IgD-negative memory B cell (primary cell): ENCODE data around the gene CHAC1. TPM values are rescaled to one million over a fixed set of nuclear protein-coding genes. Genes with fewer than 3 reads are reported as not detected.

Experiments used
- H3K27ac Mint-ChIP-seq, 3 donors: one replicate each; pipeline ENCODE4 v1.8.0; 2020 to 2022; ENCODE audit warnings: mild to moderate bottlenecking in 3 of 3, mixed read lengths in 3 of 3, moderate library complexity in 1 of 3
- H3K27me3 Mint-ChIP-seq: one replicate; pipeline ENCODE4 v1.8.0; 2021; ENCODE audit warnings: mixed read lengths
- H3K36me3 Mint-ChIP-seq: one replicate; pipeline ENCODE4 v1.8.0; 2020; ENCODE audit warnings: mild to moderate bottlenecking, mixed read lengths
- H3K4me1 Mint-ChIP-seq, 3 donors: one replicate each; pipeline ENCODE4 v1.8.0; 2020 to 2022; ENCODE audit warnings: mixed read lengths in 3 of 3, mild to moderate bottlenecking in 1 of 3
- H3K4me3 Mint-ChIP-seq, 4 donors: one replicate each; pipeline ENCODE4 v1.8.0; 2020 to 2022; ENCODE audit warnings: mild to moderate bottlenecking in 4 of 4, mixed read lengths in 4 of 4, moderate library complexity in 3 of 4
- H3K9me3 Mint-ChIP-seq, 3 donors: one replicate each; pipeline ENCODE4 v1.8.0; 2020 to 2021; ENCODE audit warnings: mixed read lengths in 3 of 3, mild to moderate bottlenecking in 1 of 3
- polyA plus RNA-seq: library from polyadenylated mRNA; unstranded; fragments of 300-500 nt; fragmentation: Illumina TruSeq; gene quantifications from one replicate; pipeline ENCODE4 v1.2.3, GENCODE V29; 2021

The CHAC1 gene
- polyA plus RNA-seq, 1 donor from 2014 or later = 0.84 TPM

DNA sequence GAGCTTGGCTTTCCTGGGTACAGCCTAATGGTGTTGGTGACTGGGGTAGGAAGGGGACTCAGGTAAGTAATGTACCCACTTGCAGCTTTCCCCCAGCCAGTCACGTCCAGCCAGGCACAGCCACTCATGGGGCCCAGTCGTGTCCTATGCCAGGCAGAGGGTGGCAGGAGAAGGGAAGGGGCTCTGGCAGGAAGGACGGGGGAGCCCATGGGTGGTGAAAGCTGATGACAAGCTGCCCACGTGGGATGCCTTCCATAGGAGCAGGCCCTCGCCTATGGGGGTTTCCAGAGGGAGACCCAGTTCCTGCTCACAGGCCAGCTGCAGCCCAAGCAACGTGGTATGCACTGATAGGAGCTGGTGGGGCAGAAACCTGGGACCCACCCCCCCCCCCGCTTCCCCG, 10.7 kb downstream of the CHAC1 start:
- Mint-ChIP-seq H3K27me3 (peaks cover 1% of the 10 kb centered on the region), H3K27ac (no peak overlapping the region), H3K4me1 (peaks cover 0 to 10% (median 3%) of the 10 kb centered on the region in 3 donors), H3K4me3 (no peak overlapping the region), H3K36me3 (peaks cover 1% of the 10 kb centered on the region), H3K9me3 (no peaks in the 10 kb centered on the region)

DNA sequence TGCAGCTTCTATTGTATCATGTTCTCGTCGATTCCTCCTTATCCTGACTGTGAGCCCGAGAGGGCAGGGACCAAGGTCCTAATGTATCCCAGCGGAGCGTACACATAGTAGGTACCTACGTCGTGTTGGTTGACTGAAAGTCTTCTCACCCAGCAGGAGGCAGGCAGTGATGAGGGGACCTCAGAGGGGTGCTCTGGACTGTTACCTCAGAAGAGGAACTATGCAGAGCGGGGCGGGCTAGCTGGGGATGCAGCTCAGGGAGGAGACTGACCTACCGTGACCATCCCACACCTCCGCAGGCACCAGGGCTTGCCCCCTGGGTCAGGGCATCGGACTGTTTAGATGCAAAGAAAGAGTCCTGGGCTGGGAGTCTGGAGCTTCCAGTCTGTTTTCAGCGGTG, 11.4 kb downstream of the CHAC1 start:
- no peaks in the 10 kb centered on the region for H3K9me3 Mint-ChIP-seq
- H3K36me3 Mint-ChIP-seq = peaks cover 1% of the 10 kb centered on the region
- H3K4me1 Mint-ChIP-seq = peaks cover 0 to 7% (median 3%) of the 10 kb centered on the region in 3 donors
- H3K27ac Mint-ChIP-seq = peak overlapping the region in 1 of 3 donors; percentile 14
- no peak overlapping the region for H3K4me3 Mint-ChIP-seq
- H3K27me3 Mint-ChIP-seq = peaks cover 1% of the 10 kb centered on the region

DNA sequence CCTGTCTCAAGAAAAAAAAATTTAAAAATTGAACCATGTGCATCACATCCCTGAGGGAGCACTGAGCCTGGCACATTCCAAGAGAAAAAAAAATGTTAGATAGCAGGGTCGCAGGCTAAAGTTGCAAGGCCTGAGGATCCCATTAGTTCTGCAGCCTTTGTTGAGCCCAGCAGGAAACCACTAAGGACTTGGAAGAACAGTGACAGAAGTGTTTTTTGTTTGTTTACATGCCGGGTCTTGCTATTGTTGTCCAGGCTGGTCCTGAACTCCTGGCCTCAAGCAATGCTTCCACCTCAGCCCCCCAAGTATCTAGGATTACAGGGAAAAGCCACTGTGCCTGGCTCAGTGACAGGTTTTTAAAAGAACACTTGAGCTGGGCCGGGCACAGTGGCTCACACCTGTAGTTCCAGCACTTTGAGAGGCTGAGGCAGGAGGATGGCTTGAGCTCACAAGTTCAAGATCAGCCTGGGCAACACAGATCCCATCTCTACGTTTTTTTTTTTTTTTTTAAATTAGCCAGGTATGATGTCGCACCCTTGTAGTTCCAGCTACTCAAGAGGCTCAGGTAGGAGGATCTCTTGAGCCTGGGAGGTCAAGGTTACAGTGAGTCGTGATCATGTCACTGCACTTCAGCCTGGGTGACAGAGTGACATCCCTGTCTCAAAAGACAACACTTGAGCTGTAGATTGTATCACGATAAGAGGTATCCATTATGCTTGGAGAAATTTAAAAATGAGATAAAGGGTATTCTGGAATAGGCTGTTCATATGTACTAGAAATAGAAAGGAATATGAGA, 15.2 kb downstream of the CHAC1 start:
- Mint-ChIP-seq H3K4me3 (no peak overlapping the region), H3K4me1 (peaks cover 0 to 3% (median 0%) of the 10 kb centered on the region in 3 donors)

DNA sequence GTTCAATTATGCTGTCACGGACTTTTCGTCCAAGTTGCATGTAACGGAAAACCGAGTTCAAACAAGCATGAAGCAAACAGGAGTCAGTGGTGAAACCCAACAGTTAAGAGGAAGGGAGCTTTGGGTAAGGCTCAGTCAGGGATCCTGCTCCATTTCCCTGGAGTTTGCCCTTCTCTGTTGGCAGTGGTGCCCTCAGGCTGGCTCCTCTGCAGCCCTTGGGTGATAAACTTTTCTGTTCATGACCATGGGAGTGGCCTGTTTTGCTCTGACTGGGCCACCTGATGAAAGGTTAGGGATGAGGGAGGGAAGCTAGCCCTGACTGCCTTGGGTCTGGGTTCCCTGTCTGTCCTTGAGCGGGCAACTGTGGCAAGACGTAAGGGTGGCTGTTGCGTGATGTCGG, 16.1 kb downstream of the CHAC1 start:
- Mint-ChIP-seq H3K27me3 (peaks cover under 1% of the 10 kb centered on the region), H3K27ac (no peak overlapping the region), H3K4me1 (peaks cover 0 to 3% (median 0%) of the 10 kb centered on the region in 3 donors), H3K9me3 (no peaks in the 10 kb centered on the region), H3K4me3 (no peak overlapping the region), H3K36me3 (peaks cover 1% of the 10 kb centered on the region)

More for the DNA sequence above, 15.2 kb downstream of the CHAC1 start:
- Mint-ChIP-seq H3K27me3 (peaks cover 1% of the 10 kb centered on the region), H3K36me3 (peaks cover 1% of the 10 kb centered on the region), H3K27ac (peak overlapping the region in 1 of 3 donors; percentile 43), H3K9me3 (no peaks in the 10 kb centered on the region)

DNA sequence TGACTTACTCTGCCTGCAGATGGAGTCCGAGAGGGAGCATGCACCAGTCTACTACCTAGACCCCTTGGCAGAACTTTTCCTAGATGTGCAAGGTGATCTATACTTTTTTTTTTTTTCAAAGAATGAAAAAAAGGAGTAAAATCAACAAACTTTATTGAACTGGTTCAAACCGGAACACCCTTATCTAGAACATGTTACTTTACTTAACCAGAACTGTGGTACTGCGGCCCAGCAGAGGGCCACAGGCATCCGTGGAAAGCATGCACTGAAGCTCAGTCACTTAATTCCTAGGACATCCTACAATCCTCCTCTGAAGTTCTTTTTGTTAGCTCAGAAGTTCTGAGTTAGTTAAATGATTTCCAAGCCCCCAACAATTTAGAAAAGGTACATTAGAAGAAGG, 21.6 kb downstream of the CHAC1 start:
- Mint-ChIP-seq H3K9me3 (no peaks in the 10 kb centered on the region), H3K36me3 (no peaks in the 10 kb centered on the region), H3K27me3 (no peaks in the 10 kb centered on the region), H3K27ac (no peak overlapping the region), H3K4me1 (peaks cover 0 to 3% (median 0%) of the 10 kb centered on the region in 3 donors), H3K4me3 (no peak overlapping the region)

DNA sequence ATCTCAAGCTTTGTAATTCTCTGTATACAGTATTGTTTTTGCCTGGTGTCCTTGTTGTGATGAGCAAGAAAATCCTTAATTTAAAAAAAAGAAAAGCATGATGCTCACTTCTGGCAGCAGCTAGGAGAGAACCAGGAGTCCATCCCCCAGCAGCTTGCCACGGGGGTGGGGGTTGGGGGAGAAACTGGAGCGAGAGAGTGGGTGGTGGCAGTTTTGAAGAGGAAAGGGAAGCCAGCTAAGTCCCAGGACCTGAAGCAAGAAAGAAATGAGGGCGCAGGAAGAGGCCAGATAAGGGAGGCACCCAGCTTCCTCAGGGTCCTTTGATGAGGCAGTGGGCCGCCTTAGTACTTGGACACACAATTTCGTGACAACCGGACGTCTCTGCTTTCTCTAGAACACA, 23.5 kb downstream of the CHAC1 start:
- Mint-ChIP-seq H3K27me3 (no peaks in the 10 kb centered on the region), H3K9me3 (no peaks in the 10 kb centered on the region), H3K4me1 (no peaks in the 10 kb centered on the region), H3K36me3 (peaks cover 3% of the 10 kb centered on the region), H3K4me3 (no peak overlapping the region), H3K27ac (no peak overlapping the region)

DNA sequence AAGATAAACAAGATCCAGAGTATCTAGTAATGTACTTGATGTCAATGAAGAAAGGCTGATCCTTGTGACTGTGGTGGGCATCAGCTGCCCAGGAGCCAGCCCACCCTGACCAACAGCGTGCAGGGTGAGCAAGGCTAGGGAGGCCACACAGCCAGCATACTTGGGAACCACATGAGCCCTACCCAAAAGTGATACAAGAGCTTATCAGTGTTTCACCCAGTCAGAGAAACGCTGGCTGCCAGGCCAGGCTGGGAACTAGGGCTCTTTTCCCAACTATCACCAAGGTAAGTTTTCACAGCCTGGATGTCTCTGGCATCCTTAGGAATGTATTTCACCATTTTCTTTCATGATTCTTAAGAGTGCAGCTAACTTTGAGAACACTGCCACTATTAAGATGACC, 24.9 kb downstream of the CHAC1 start:
- no peaks in the 10 kb centered on the region for H3K4me1 Mint-ChIP-seq
- H3K27ac Mint-ChIP-seq = no peak overlapping the region
- peaks cover 5% of the 10 kb centered on the region for H3K36me3 Mint-ChIP-seq
- no peaks in the 10 kb centered on the region for H3K9me3 Mint-ChIP-seq
- no peak overlapping the region for H3K4me3 Mint-ChIP-seq
- H3K27me3 Mint-ChIP-seq = no peaks in the 10 kb centered on the region

DNA sequence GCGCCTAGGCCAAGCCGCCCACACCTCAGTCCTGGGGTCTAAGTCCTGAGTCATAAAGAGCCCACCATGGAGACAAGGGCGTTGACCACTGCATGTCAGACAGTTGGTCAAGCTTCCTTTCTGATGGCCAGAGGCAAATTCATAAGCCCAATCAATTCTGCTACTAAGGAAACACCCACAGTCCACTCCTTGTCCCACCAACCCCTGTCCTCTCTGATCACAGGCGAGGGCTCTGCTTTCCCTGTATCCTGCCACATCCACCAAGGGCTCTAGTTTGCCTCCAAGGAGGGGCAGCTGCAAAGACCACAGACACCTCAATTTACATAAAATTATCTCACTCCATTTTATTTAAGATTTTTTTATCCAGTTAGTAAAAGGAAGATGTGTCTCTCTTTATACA, 25.3 kb downstream of the CHAC1 start:
- no peak overlapping the region for H3K27ac Mint-ChIP-seq
- H3K4me1 Mint-ChIP-seq = no peaks in the 10 kb centered on the region
- H3K9me3 Mint-ChIP-seq = no peaks in the 10 kb centered on the region
- peaks cover 5% of the 10 kb centered on the region for H3K36me3 Mint-ChIP-seq
- no peaks in the 10 kb centered on the region for H3K27me3 Mint-ChIP-seq
- H3K4me3 Mint-ChIP-seq = no peak overlapping the region

DNA sequence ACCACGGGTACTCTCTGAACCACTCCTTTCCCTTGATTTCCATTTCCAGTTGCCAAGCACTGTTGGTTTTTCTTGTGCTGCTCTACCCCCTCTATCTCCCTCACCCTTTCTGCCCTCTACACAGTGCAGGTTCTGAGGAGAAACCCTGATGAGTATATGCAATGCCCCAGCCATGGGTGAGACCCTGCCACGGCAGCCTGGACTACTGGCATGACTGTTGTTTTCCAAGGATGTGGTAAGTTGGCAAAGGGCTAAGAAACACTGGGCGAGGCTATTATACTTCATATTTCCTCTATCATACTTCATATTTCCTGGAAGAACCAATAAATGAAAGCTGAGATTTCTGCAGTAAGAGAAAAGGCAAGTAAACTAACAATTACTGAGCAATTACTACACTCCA, 27.9 kb downstream of the CHAC1 start:
- H3K36me3 Mint-ChIP-seq = peaks cover 5% of the 10 kb centered on the region
- H3K27ac Mint-ChIP-seq = no peak overlapping the region
- no peak overlapping the region for H3K4me3 Mint-ChIP-seq
- H3K4me1 Mint-ChIP-seq = no peaks in the 10 kb centered on the region
- H3K9me3 Mint-ChIP-seq = no peaks in the 10 kb centered on the region
- no peaks in the 10 kb centered on the region for H3K27me3 Mint-ChIP-seq

DNA sequence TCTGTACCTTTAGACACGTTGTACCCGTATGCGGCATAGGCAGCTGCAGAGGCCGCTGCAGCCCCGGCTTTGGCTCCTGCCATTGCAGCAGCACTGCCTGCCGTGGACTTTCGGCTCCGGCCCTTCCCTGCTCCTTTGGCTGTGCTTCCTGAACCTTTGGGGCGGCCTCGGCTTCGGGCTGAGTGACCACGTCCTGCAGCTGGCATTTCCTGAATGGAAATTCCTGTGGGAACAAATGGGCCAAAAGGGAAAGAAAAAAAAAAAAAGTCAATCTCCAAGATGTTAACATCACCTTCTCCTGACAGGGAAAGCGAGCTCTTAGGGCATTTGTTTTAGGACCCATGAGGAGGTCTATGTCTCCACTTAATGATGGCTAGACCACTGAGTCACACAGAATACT, 29.6 kb downstream of the CHAC1 start:
- H3K4me3 Mint-ChIP-seq = no peak overlapping the region

DNA sequence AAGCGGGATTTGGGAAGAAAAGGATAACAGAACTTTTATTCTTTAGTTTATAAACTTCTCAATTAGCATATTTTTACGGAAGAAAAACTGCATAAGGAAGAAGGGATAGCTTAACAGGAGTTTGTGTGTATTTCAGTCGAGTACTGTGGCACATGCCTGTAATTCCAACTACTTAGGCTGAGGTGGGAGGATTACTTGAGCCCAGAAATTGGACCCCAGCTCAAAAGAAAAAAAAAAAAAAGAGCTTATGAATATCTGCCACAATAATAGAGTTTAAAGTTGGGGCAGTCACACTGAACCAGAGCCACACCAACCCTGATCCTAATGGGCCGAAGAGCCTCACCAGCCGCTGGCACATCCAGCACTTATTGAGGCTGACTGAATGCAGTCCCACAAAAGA, 31.1 kb downstream of the CHAC1 start:
- Mint-ChIP-seq H3K36me3 (peaks cover 5% of the 10 kb centered on the region), H3K4me3 (no peak overlapping the region), H3K4me1 (no peaks in the 10 kb centered on the region), H3K27ac (no peak overlapping the region), H3K27me3 (no peaks in the 10 kb centered on the region), H3K9me3 (no peaks in the 10 kb centered on the region)

More for the DNA sequence above, 29.6 kb downstream of the CHAC1 start:
- Mint-ChIP-seq H3K27ac (no peak overlapping the region), H3K4me1 (no peaks in the 10 kb centered on the region), H3K36me3 (peaks cover 5% of the 10 kb centered on the region), H3K27me3 (no peaks in the 10 kb centered on the region), H3K9me3 (no peaks in the 10 kb centered on the region)

DNA sequence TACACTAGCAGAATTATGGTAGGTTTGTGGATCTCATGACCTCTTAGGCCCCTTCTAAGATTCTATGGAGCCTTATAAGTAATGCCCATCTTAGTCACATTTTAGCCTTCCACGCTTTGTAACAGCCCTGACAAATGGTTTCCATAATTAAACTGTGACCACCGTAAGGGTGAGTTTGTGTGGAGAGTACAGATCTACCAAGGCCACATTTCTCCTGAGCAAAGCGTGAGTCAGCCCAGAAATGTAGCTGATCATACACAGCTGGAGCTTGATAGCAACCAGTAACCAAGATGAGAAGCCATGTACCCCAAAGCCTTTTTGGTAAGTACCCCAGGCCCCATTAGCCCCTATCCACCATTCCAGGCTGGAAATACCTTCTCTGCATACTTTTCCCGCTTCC, 31.7 kb downstream of the CHAC1 start:
- no peak overlapping the region for H3K27ac Mint-ChIP-seq
- H3K4me1 Mint-ChIP-seq = no peaks in the 10 kb centered on the region
- peaks cover 5% of the 10 kb centered on the region for H3K36me3 Mint-ChIP-seq
- no peaks in the 10 kb centered on the region for H3K9me3 Mint-ChIP-seq
- H3K4me3 Mint-ChIP-seq = no peak overlapping the region
- no peaks in the 10 kb centered on the region for H3K27me3 Mint-ChIP-seq

DNA sequence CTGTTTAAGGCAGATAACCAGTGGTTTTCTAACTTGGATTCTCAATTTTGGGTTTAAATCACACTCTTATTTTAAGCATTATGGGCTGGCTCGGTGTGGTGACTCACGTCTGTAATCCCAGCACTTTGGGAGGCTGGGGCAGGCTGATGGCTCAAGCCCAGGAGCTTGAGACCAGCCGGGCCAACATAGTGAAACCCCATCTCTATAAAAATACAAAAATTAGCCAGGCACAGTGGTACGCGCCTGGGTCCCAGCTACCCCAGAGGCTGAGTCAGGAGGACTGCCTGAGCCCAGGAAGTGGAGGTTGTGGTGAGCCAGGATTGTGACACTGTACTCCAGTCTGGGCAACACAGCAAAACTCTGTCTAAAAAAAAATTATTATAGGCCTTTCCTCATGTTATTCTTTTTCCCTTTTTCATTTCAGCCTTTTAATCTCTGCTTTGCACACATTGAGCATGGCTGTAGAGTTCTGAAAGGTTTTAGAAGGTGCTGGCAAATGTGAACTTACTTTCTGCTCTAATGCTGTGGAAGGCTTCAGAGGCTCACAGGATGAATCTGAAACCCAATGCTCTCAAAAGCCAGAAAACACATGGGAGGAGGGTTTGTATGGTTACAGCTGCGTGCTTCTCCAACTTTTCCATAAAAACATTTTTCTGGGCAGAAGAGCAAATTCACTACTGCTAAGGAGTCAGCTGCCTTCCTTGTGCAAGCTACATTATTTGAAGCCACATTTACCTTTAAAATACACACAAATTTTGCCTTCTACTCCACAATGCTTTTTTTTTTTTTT, 32.5 kb downstream of the CHAC1 start:
- Mint-ChIP-seq H3K4me3 (no peak overlapping the region), H3K27me3 (no peaks in the 10 kb centered on the region), H3K9me3 (no peaks in the 10 kb centered on the region), H3K4me1 (no peaks in the 10 kb centered on the region), H3K27ac (no peak overlapping the region), H3K36me3 (peaks cover 12% of the 10 kb centered on the region)

DNA sequence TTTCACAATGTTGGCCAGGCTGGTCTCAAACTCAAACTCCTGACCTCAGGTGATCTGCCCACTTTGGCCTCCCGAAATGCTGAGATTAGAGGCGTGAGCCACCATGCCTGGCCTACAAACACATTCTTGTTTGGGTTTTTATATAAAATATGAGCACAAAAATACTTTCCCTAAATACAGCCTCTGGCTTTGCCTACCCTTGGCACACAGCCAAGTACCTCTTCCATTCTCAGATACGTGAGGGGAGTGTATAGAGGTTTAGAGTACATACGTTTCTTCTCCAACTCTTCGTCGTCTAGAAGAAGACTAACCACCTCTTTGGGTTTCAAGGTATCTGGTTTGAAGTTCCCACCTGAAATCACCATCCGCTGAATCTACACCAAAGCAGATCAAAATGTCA, 33.5 kb downstream of the CHAC1 start:
- Mint-ChIP-seq H3K9me3 (no peaks in the 10 kb centered on the region), H3K27ac (no peak overlapping the region), H3K36me3 (peaks cover 9% of the 10 kb centered on the region), H3K4me3 (no peak overlapping the region), H3K27me3 (no peaks in the 10 kb centered on the region), H3K4me1 (no peaks in the 10 kb centered on the region)

DNA sequence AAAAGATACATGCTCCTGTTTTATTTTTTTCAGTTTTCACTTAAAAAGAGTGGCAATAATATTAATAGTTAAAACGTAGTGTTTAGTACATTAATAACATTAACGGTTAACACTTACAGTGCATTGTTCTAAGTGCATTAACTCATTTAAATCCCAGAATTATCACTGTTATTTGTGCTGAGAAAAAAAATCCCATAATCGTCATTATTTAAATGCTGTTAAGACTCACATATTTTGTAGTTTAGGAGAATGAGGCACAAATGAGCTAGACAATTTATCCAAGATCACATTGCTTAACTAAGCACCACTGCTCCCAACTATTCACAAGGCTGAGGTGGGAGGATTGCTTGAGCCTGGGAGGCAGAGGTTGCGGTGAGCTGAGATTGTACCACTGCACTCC, 34.9 kb downstream of the CHAC1 start:
- H3K27ac Mint-ChIP-seq = no peak overlapping the region
- no peaks in the 10 kb centered on the region for H3K4me1 Mint-ChIP-seq
- H3K36me3 Mint-ChIP-seq = peaks cover 7% of the 10 kb centered on the region
- no peaks in the 10 kb centered on the region for H3K27me3 Mint-ChIP-seq
- no peak overlapping the region for H3K4me3 Mint-ChIP-seq
- H3K9me3 Mint-ChIP-seq = no peaks in the 10 kb centered on the region

DNA sequence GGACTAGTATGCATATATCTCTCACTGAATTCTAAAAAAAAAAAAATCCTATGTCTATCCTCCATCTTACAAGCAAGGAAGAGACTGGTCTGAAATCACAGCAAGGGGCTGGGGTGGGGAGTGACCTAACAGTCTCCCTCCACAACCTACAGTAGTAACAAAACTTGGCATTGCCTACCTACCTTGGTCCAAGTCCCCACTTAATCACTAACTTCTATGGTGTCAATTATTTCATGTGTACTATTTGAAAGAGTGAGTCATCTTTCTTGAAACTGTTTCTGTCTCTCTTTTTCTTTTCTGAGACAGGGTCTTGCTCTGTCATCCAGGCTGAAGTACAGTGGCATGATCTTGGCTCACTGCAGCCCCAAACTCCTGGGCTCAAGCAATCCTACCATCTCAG, 36.8 kb downstream of the CHAC1 start:
- Mint-ChIP-seq H3K9me3 (no peaks in the 10 kb centered on the region), H3K27me3 (no peaks in the 10 kb centered on the region), H3K27ac (no peak overlapping the region), H3K4me1 (no peaks in the 10 kb centered on the region), H3K36me3 (peaks cover 11% of the 10 kb centered on the region), H3K4me3 (no peak overlapping the region)
